SIG-M5 treated with dmso at 0.1 percent for 504 hours (cell line): ENCODE measurements around the gene PDLIM1.

Experiments used
- DNase-seq: peaks from one replicate; lab custom pipeline; 2025; ENCODE audit not compliant: unreplicated experiment; lab: John Stamatoyannopoulos, UW

The PDLIM1 gene

DNA sequence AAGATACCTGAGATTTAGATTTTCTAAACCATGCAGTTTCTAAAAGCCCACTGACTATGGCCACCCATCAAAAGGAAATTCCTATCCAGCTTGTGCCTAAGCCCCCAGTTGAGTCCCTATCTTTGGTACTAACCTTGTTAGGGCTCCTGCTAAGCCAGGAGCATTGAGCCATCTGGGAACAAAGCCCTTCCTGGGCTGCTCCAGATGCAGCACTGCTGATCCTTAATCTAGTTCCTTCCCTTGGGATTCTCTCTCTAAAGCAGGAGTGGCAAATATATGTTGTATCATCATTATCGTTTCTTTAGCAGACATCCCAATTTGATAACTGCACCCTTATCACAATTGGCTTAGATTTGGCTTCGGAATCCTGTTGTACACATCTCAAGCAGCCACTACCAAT lies 24.7 kb upstream of the PDLIM1 start:
- DNase-seq: no peak

DNA sequence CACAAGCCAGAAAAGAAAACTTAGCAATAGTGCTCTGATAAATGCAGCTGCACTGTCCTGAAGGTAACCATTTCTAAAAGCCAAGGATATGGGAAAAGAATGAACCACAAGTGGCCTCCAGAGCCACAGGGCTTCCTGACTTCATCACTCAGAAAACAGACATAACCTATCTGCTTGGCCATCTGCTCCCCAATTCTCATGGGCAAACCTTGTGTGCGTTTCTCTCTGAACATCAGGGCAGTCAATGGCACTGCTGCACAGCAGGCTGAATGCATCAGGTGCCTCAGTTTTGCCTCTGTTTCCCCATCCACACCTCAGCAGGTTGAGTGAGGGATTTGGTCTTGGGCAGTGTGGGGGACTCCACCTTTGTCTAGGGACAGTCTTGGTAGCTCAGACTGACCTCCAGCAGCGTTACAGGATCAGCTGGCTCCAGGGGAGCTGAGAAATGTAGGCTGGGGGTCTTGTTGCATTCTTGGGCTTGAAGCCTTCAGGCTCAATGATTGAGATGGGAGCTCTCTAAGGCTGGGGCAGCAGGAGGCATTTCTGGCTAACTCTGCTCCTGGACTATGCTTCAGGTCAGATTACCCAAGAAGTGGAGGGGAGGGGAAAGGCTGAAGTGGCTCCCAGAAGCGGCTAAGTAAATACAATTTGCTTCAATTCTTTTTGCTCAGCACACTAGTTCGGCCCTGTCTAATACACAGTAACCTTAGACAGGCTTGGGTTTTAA lies 23.6 kb upstream of the PDLIM1 start:
- DNase-seq: no peak

- DNase-seq: no peak
These were observed 22.2 kb upstream of the PDLIM1 start for GRCh38 chr10:95312986-95313495.

DNA sequence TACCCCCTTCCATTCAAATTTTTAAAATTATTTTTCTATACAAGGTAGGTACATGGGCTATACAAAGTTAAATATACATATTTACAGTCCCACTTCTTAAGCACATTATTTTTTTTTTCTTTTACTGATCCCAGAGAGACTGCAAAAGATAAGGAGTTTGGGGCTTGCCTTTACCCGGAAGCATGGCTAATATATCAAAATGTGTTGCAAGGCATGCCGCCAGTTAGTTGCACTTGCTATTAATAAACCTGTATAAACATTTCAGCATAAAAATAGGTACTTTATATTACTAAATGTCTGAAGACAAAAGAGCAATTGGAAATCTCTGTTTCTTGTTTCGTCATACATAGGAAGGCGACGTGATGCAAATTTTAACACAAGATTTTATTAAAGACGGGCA lies 21.5 kb upstream of the PDLIM1 start:
- no peak for DNase-seq

DNA sequence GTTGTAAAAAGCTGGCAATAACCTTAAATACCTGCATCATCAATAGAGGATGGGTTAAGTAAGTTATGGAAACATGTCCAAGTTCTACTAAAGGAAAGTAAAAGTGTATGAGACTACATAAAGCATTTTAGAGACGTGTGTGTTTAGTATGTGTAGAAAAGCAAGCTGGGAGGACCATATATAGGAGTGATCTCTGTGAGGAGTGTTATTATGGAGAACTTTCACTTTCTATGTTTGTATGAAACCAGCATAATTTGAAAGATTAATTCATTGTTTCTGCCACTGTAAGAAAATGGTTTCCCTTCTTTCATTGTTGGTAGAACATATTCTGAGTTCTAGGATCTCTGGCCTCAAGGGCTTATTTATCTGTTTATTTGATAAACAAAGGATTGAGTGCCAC lies 19.2 kb upstream of the PDLIM1 start:
- DNase-seq: no peak

GRCh38 chr10:95308389-95309302 lies 17.8 kb upstream of the PDLIM1 start:
- no peak for DNase-seq

DNA sequence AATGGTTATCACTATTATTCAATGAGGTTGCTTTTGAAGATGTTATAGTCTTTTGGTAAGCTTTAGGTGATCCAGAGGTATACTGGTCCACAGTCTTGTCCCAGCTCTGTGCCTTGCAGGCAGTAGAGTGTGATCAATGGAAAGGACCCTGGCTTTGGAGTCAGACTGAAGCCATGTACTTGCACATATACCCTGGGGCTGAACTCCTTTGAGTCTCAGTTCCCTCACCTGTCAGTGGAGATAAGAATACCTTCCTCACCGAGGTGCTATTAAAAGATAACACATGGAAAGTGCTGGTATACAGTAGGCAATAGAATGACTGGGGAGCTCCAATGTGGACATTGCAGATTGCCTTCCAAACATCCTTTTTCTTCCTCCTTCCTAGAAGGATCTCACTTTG lies 16.0 kb upstream of the PDLIM1 start:
- no peak for DNase-seq

GRCh38 chr10:95306318-95306650 lies 15.5 kb upstream of the PDLIM1 start:
- no peak for DNase-seq

GRCh38 chr10:95305606-95306317 lies 15.0 kb upstream of the PDLIM1 start:
- DNase-seq: no peak

GRCh38 chr10:95304976-95305375 lies 14.2 kb upstream of the PDLIM1 start:
- DNase-seq: no peak

DNA sequence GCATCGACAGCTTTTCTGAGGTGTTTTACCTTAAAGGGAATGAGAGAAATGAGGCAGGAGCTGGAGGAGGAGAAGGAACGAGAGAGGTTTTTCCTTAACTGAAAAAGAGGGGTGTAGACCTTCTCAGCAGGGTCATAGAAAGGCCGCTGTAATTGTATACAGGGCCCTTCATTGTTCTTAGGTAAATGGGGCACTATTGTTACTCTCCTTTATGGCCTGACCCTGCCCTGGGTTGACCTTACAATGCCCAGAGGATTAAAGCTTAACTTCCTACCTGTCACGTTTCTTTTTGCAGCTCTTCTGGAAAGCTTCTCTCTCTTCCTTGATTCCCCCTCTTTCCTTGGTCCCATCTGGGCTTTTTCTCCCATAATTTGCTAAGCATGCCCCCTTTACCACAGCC lies 13.7 kb upstream of the PDLIM1 start:
- no peak for DNase-seq

DNA sequence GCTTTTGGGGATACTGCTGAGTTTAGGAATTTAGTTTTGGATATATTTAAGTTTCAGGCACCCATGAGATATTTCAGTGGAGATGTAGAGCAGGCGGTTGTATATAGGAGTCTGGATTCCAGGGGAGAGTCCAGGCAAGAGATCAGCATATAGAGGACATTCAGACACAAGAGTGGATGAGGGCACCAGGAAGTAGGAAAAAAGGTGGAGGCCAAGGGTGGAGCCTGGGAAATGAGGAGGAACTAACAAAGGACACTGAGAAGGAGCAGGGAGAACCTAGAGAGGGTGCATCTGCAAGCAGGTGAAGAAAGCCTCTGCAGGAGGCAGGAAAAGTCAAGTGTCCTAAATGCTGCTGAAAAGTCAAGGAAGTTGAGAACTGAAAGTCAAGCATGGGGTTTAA lies 13.1 kb upstream of the PDLIM1 start:
- no peak for DNase-seq

- no peak for DNase-seq
These were observed 12.7 kb upstream of the PDLIM1 start for GRCh38 chr10:95303535-95303934.

- DNase-seq: no peak
These were observed 9.3 kb upstream of the PDLIM1 start for GRCh38 chr10:95300022-95300539.

DNA sequence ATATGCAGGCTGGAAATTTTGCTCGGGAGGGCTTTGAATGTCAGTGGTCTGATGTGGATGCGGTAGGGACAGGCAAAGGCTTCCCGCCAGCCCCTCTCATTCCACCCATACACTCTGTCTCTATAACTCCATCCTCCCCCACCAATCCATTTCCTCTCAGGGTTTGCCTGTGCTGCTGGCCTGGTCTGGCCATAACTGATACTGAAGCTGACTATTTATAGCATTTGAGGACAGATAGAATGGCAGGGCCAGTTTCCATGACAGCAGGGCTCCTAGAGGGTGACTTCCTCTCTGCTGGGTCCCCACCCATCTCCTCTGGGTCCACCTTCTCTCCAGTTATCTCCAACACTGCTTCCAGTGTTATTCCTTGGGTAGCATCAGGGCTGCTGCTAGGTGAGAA lies 6.6 kb upstream of the PDLIM1 start:
- no peak for DNase-seq

DNA sequence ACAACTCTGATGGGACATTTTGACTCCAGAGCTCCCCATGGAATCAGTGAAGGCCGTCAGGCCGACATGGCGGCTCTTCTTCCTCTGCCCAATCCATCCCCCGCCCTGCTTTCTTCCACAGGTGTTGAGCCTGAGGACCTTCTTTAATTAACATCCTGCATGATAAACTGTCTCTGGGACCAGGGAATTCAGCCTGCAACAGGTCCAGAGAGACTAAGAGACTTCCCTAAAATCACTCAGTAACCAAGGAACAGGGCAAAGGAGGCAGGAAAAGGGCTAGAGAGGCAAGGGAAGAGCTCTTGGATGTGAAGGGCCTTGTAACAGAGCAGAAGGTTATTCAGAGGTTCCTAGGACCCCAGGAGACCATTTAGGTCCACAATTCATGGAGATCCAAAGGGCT lies 6.0 kb upstream of the PDLIM1 start:
- DNase-seq: no peak

DNA sequence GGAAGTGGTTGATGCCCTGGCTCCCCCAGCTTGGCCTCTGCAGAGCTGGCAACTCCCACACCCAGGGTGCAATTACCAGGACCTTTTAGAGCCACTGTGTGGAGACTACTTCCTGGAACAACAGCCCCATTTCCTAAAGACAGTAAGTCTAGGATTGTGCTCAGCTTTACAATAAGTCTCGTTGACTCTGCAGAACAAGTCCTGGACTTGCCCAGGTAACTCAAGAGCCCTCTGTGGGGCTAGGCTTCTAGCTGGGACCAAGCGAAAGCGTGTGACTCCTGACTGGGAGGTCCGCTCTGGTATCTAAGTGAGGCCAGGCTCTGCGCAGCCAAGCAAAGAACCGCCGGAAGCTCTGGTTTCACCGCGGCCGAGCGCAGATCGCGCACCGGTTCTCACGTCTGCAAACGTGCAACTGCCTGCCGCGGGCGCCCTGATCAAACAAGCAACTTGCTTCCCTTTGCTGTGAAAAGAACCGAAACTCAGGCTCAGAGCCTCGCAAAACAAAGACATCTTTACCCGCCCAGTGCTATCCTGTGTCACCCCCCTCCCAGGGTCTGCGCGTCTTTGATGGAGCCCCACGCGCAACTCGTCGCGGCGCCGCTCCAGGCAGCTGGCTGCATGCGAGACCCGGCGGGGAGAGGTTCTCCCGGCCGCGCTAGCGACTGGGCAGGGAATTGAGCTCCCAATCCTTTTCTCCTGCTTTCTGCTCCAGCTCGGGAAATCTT lies 4.4 kb upstream of the PDLIM1 start:
- DNase-seq: peak; percentile 37

- DNase-seq: no peak
These were observed 2.8 kb upstream of the PDLIM1 start for GRCh38 chr10:95293631-95294030.

- DNase-seq: no peak
These were observed 699 bp upstream of the PDLIM1 start for GRCh38 chr10:95291365-95292039.

- DNase-seq: no peak
These were observed 832 bp downstream of the PDLIM1 start for GRCh38 chr10:95289921-95290421.
